ENCODE data around the gene FXYD5.
A peak's percentile ranks its signal among the peaks of the same experiment; 100 is the strongest.
"Not testable (repeated sequence)": the region's sequence is repeated elsewhere in the genome, so short reads cannot be mapped to it uniquely, and the experiment has no call there.

FXYD5 gene

GRCh38 chr19:35125749-35126623 is 28.5 kb upstream of the FXYD5 start:
- Mint-ChIP-seq H3K4me1 (ENCODE audit: low read depth) (peaks cover 10% of the 10 kb centered on the region), H3K36me3 (ENCODE audit: low read depth) (no peaks in the 10 kb centered on the region), H3K27ac (no peak overlapping the region), H3K27me3 (ENCODE audit: low read depth) (no peaks in the 10 kb centered on the region), H3K4me3 (no peak overlapping the region), H3K9me3 (no peaks in the 10 kb centered on the region)
- no peak for DNase-seq (ENCODE audit: low spot score)

GRCh38 chr19:35126624-35126959 is 27.9 kb upstream of the FXYD5 start:
- no peak for DNase-seq (ENCODE audit: low spot score)
- H3K9me3 Mint-ChIP-seq = no peaks in the 10 kb centered on the region
- H3K27me3 Mint-ChIP-seq (ENCODE audit: low read depth) = no peaks in the 10 kb centered on the region
- H3K4me1 Mint-ChIP-seq (ENCODE audit: low read depth) = peaks cover 10% of the 10 kb centered on the region
- no peaks in the 10 kb centered on the region for H3K36me3 Mint-ChIP-seq (ENCODE audit: low read depth)
- H3K4me3 Mint-ChIP-seq = no peak overlapping the region
- no peak overlapping the region for H3K27ac Mint-ChIP-seq

- Mint-ChIP-seq H3K27ac (no peak overlapping the region), H3K27me3 (ENCODE audit: low read depth) (no peaks in the 10 kb centered on the region), H3K4me1 (ENCODE audit: low read depth) (peaks cover 10% of the 10 kb centered on the region), H3K9me3 (no peaks in the 10 kb centered on the region), H3K4me3 (no peak overlapping the region), H3K36me3 (ENCODE audit: low read depth) (no peaks in the 10 kb centered on the region)
- DNase-seq (ENCODE audit: low spot score) = no peak
These were observed 26.7 kb upstream of the FXYD5 start for GRCh38 chr19:35127871-35128270.

GRCh38 chr19:35128398-35129057 is 26.0 kb upstream of the FXYD5 start:
- H3K27me3 Mint-ChIP-seq (ENCODE audit: low read depth) = no peaks in the 10 kb centered on the region
- no peak overlapping the region for H3K27ac Mint-ChIP-seq
- no peaks in the 10 kb centered on the region for H3K9me3 Mint-ChIP-seq
- no peak for DNase-seq (ENCODE audit: low spot score)
- peaks cover 10% of the 10 kb centered on the region for H3K4me1 Mint-ChIP-seq (ENCODE audit: low read depth)
- H3K4me3 Mint-ChIP-seq = no peak overlapping the region
- no peaks in the 10 kb centered on the region for H3K36me3 Mint-ChIP-seq (ENCODE audit: low read depth)

- not testable (repeated sequence) for H3K4me3 Mint-ChIP-seq; H3K27me3 Mint-ChIP-seq (ENCODE audit: low read depth); H3K4me1 Mint-ChIP-seq (ENCODE audit: low read depth); DNase-seq (ENCODE audit: low spot score); H3K27ac Mint-ChIP-seq; H3K9me3 Mint-ChIP-seq; H3K36me3 Mint-ChIP-seq (ENCODE audit: low read depth)
These were observed 24.7 kb upstream of the FXYD5 start for GRCh38 chr19:35129724-35130274.

DNA sequence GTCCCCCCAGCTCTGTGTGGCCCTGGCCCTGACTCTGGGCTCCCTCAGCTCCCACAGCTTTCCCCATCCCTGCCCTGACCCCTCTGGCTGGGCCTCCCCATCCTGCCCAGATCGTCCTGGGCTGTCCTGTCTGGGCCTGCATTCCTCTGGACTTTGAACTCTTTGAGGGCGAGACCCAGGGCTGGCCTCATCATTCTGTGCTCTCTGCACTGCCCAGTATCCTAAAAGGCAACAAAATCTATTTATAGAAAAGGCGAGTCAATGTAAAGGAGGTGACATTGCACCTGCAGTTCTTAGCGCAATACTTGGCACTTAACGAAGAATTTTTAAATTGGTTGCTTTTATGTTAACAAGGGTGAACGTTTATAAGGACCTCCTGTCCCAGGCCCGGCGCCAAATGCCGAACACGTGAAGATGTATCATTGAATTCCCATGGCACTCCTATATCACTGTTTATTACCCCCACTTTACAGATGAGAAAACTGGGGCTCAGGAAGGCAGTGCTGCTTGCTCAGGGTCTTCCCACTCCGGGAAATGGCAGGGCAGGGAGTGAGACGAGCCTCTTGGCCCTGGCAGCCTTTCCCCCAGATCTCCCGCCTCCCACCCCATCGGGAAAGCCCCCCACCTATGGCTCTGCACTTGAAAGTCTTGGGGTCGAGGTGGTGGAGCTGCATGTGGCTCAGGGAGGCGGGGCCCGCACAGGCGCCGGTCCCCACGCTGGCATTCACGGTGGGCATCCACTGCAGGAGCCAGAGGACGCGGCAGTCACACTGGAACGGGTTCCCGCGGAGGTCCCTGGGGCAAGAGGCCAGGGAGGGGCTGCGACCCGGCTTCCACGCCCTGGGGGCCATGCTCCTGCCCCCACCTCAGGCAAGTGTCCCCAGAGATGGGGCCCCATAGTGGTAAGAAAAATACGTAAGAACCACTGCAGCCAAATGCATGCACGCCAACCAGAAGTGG is 23.5 kb upstream of the FXYD5 start:
- no peaks in the 10 kb centered on the region for H3K36me3 Mint-ChIP-seq (ENCODE audit: low read depth)
- H3K27ac Mint-ChIP-seq = no peak overlapping the region
- no peaks in the 10 kb centered on the region for H3K9me3 Mint-ChIP-seq
- no peak for DNase-seq (ENCODE audit: low spot score)
- H3K27me3 Mint-ChIP-seq (ENCODE audit: low read depth) = no peaks in the 10 kb centered on the region
- no peak overlapping the region for H3K4me3 Mint-ChIP-seq
- H3K4me1 Mint-ChIP-seq (ENCODE audit: low read depth) = peaks cover 4% of the 10 kb centered on the region

DNA sequence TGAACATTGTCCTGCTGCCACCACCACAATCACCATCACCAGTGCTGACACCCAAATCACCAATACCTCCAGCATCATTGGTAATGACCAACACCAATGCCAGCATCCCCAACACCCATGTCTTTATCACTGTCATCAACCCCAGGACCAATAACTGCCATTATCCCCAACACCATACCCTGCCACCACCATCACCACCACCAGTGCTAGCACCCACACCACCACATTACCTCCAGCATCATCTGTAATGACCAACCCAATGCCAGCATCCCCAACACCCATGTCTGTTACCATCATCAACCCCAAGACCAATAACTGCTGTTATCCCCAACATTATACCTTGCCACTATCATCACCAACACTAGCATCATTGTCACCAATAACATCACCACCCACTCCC is 22.3 kb upstream of the FXYD5 start:
- Mint-ChIP-seq H3K9me3 (no peaks in the 10 kb centered on the region), H3K36me3 (ENCODE audit: low read depth) (no peaks in the 10 kb centered on the region), H3K4me1 (ENCODE audit: low read depth) (peaks cover 4% of the 10 kb centered on the region), H3K27me3 (ENCODE audit: low read depth) (no peaks in the 10 kb centered on the region), H3K4me3 (no peak overlapping the region), H3K27ac (no peak overlapping the region)
- no peak for DNase-seq (ENCODE audit: low spot score)

GRCh38 chr19:35133826-35134225 is 20.7 kb upstream of the FXYD5 start:
- Mint-ChIP-seq H3K36me3 (ENCODE audit: low read depth) (no peaks in the 10 kb centered on the region), H3K27ac (no peak overlapping the region), H3K27me3 (ENCODE audit: low read depth) (no peaks in the 10 kb centered on the region), H3K4me1 (ENCODE audit: low read depth) (peaks cover 4% of the 10 kb centered on the region), H3K9me3 (no peaks in the 10 kb centered on the region), H3K4me3 (no peak overlapping the region)
- DNase-seq (ENCODE audit: low spot score) = no peak

DNA sequence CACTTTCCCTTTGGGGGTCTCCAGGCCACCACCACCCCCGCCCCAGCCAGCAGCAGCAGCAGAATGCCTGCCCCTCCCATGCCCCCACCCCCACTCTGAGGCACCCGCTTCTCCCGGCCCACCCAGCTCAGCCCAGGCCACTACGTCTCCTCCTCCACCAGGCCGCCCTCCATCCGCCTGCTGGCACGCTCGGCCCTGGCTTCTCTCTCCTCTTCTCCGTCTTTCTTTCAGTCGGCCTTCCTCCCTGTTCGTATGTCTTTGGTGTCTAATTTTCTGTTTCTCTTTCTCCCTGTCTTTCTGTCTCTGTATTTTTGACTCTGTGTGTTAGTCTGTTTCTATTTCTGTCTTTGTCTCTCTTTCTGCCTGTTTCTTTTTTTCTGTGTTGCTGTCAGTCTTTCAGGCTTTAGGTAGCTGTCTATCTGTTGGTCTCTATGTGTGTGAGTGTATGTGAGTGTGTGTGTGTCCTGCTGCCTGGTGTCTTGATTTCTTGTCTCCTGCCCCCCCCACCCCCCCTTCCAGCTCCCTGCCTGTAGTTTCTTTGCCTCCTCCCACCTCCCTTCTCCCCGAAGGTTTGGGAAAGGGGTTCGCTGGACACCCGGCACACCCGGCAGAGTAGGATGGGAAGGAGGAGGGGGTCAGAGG is 19.8 kb upstream of the FXYD5 start, which contains the start of gene LGI4:
Gene LGI4 (minus strand): TSS at position 459 of the 642 bp plus-strand sequence. CDS start 379 bp downstream, at position 80.
- H3K4me1 Mint-ChIP-seq (ENCODE audit: low read depth) = peaks cover 4% of the 10 kb centered on the region
- no peaks in the 10 kb centered on the region for H3K36me3 Mint-ChIP-seq (ENCODE audit: low read depth)
- no peak within 1 kb of the TSS for H3K27ac Mint-ChIP-seq

GRCh38 chr19:35135389-35135909 is 19.1 kb upstream of the FXYD5 start:
- peak; percentile 54 for DNase-seq (ENCODE audit: low spot score)
- H3K4me1 Mint-ChIP-seq (ENCODE audit: low read depth) = peaks cover 4% of the 10 kb centered on the region
- no peaks in the 10 kb centered on the region for H3K27me3 Mint-ChIP-seq (ENCODE audit: low read depth)
- H3K36me3 Mint-ChIP-seq (ENCODE audit: low read depth) = no peaks in the 10 kb centered on the region
- no peak overlapping the region for H3K4me3 Mint-ChIP-seq
- no peaks in the 10 kb centered on the region for H3K9me3 Mint-ChIP-seq
- no peak overlapping the region for H3K27ac Mint-ChIP-seq

More for the DNA sequence above, 19.8 kb upstream of the FXYD5 start, which contains the start of gene LGI4:
- H3K27me3 Mint-ChIP-seq (ENCODE audit: low read depth) = no peaks in the 10 kb centered on the region
- H3K4me3 Mint-ChIP-seq = no peak within 1 kb of the TSS
- DNase-seq (ENCODE audit: low spot score) = no peak
- no peaks in the 10 kb centered on the region for H3K9me3 Mint-ChIP-seq

DNA sequence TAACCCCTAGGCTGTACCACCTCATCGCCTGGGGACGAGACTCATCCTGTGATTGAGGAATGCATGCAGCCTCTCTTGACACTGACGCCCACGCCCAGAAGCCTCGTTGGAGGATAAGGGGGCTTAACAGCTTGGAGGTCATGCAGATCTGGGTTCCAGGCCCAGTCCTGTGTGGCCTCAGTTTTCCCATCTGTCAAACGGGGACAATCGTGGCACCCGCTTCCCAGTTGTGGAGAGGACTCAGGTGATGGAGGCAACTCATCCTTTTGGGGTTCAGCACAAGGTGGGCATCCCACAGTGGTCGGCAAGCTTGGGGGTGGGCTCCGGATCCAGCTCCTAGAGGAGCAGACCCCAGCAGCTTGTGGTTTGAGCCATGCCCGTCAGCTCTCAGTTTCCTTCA is 18.3 kb upstream of the FXYD5 start:
- Mint-ChIP-seq H3K27me3 (ENCODE audit: low read depth) (peaks cover 4% of the 10 kb centered on the region), H3K4me1 (ENCODE audit: low read depth) (peaks cover 9% of the 10 kb centered on the region), H3K4me3 (no peak overlapping the region), H3K9me3 (no peaks in the 10 kb centered on the region), H3K36me3 (ENCODE audit: low read depth) (no peaks in the 10 kb centered on the region), H3K27ac (no peak overlapping the region)
- no peak for DNase-seq (ENCODE audit: low spot score)

DNA sequence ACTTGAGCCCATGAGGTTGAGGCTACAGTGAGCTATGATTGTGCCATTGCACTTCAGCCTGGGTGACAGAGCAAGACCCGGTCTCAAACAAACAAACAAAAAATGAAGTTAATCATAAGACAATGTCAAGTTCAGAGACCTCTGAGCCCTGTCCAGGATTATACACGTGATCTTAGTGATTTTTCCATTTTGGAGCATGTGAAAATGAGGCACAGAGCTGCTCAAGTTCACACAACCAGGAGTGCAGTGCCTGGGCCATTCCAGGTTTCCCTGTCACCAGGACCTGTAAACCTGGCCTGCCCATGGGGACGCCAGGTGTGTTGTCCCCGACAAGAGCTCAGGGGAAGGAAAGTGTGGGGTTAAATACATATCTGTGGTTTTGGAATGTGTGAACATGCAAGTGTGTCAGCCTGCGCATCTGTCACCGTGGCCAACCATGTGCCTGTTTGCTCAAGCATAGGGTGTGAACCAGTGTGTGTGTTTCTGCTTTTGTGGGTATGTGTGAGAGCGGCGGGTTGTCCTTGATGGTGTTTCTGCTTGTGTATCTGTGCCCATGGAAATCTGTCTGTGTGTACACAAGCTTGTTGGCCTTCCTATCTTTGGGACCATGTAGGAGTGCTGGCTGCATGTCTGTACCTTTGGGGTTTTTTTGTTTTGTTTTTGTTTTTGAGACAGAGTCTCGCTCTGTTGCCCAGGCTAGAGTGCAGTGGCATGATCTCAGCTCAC is 17.4 kb upstream of the FXYD5 start:
- H3K36me3 Mint-ChIP-seq (ENCODE audit: low read depth) = no peaks in the 10 kb centered on the region
- no peaks in the 10 kb centered on the region for H3K9me3 Mint-ChIP-seq
- H3K4me3 Mint-ChIP-seq = no peak overlapping the region
- H3K27ac Mint-ChIP-seq = no peak overlapping the region
- no peak for DNase-seq (ENCODE audit: low spot score)
- peaks cover 15% of the 10 kb centered on the region for H3K4me1 Mint-ChIP-seq (ENCODE audit: low read depth)
- H3K27me3 Mint-ChIP-seq (ENCODE audit: low read depth) = peaks cover 11% of the 10 kb centered on the region

All from T-helper 2 cell treated with Interferon-gamma antibody and Interleukin-4, amounts not matched to agents 5 μg/mL and 100 μg/mL, for 36 hours (primary cell).